Measurements from ENCODE around the gene ADCY4.
A peak's percentile ranks its signal among the peaks of the same experiment; 100 is the strongest.

The ADCY4 gene

GRCh38 chr14:24277606-24278321, 57.1 kb downstream of the ADCY4 start:
- FAIRE-seq = no peak
- no peak for DNase-seq (ENCODE audit: low spot score)

GRCh38 chr14:24277071-24277470, 57.8 kb downstream of the ADCY4 start:
- FAIRE-seq (no peak), DNase-seq (ENCODE audit: low spot score) (no peak)

- no peak for FAIRE-seq
- no peak for DNase-seq (ENCODE audit: low spot score)
Measured at GRCh38 chr14:24274101-24274543, 60.7 kb downstream of the ADCY4 start.

GRCh38 chr14:24273422-24273998, 61.4 kb downstream of the ADCY4 start:
- no peak for FAIRE-seq
- no peak for DNase-seq (ENCODE audit: low spot score)

- FAIRE-seq = no peak
- DNase-seq (ENCODE audit: low spot score) = no peak
Measured at GRCh38 chr14:24272467-24272866, 62.4 kb downstream of the ADCY4 start.

- FAIRE-seq (no peak), DNase-seq (ENCODE audit: low spot score) (no peak)
Measured at GRCh38 chr14:24271834-24272263, 63.0 kb downstream of the ADCY4 start.

GRCh38 chr14:24271134-24271833, 63.6 kb downstream of the ADCY4 start, which contains the start of gene RABGGTA:
Gene RABGGTA, minus strand, starts transcription at chr14:24271597. Its CDS starts 482 bp downstream, at chr14:24271115.
- FAIRE-seq (no peak), DNase-seq (ENCODE audit: low spot score) (peak; percentile 96)

- DNase-seq (ENCODE audit: low spot score) = no peak
- no peak for FAIRE-seq
Measured at GRCh38 chr14:24270537-24271133, 64.2 kb downstream of the ADCY4 start.

- FAIRE-seq (no peak), DNase-seq (ENCODE audit: low spot score) (no peak)
Measured at GRCh38 chr14:24269910-24270536, 64.8 kb downstream of the ADCY4 start.

- DNase-seq (ENCODE audit: low spot score) (no peak), FAIRE-seq (no peak)
Measured at GRCh38 chr14:24269368-24269767, 65.5 kb downstream of the ADCY4 start.

Measured in urothelium cell line (cell line).